SK-N-SH (cell line): ENCODE data around the gene ATXN10. TPM values are rescaled to one million over a fixed set of nuclear protein-coding genes. Genes with fewer than 3 reads are reported as not detected.
A peak's percentile ranks its signal among the peaks of the same experiment; 100 is the strongest.

ENCODE experiments used
- CTCF ChIA-PET: fragments of 300-600, 350-600 bp; formaldehyde crosslinking; extraction: SDS; loops from one replicate; lab custom pipeline; 2021; lab: Yijun Ruan, JAX
- POLR2A ChIA-PET: fragments of 350-600 bp; sonication (Branson Sonifier 250); formaldehyde crosslinking; extraction: SDS; loops from one replicate; lab custom pipeline; 2020; ENCODE audit warnings: antibody characterized with exemption, inconsistent platforms; lab: Yijun Ruan, JAX
- DNase-seq: peaks from one replicate; pipeline ENCODE4 v3.0.0; 2012
- H2AFZ ChIP-seq: fragments of 200-600 bp; sonication (generic); 2 replicates; pipeline ENCODE4 v1.8.1; 2016; ENCODE audit warnings: antibody characterized with exemption, mild to moderate bottlenecking, low read depth
- H3F3A ChIP-seq: fragments of 200-600 bp; sonication (generic); replicated peaks from 2 replicates; pipeline ENCODE3; 2016; ENCODE audit warnings: antibody characterized with exemption, mild to moderate bottlenecking; ENCODE audit not compliant: insufficient read depth
- H3K27ac ChIP-seq, 2 experiments: fragments of 200-500 bp in 1 of 2; fragments of 200-600 bp in 1 of 2; sonication (Bioruptor generic) in 1 of 2; sonication (generic), shearing (Covaris generic) in 1 of 2; 2 replicates each; pipeline versions ENCODE4 v1.5.1 to v1.6.1; 2014 to 2016; ENCODE audit warnings: low read depth in 2 of 2, inconsistent platforms in 1 of 2, low read length in 1 of 2, mild to moderate bottlenecking in 1 of 2, mixed read lengths in 1 of 2
- H3K27me3 ChIP-seq: fragments of 200-600 bp; sonication (generic), shearing (Covaris generic); 2 replicates; pipeline ENCODE4 v1.6.1; 2016; ENCODE audit warnings: mixed run types; ENCODE audit not compliant: insufficient read depth
- H3K36me3 ChIP-seq, 2 experiments: fragments of 200-500 bp in 1 of 2; fragments of 200-600 bp in 1 of 2; sonication (Bioruptor generic) in 1 of 2; sonication (generic) in 1 of 2; replicated peaks in 1 of 2; 2 replicates each; pipeline versions ENCODE3 to v1.5.1; 2014 to 2016; ENCODE audit warnings: low read length in 1 of 2, mild to moderate bottlenecking in 1 of 2; ENCODE audit not compliant: insufficient read depth in 2 of 2, control insufficient read depth in 1 of 2
- H3K4me1 ChIP-seq, 2 experiments: fragments of 200-500 bp in 1 of 2; fragments of 200-600 bp in 1 of 2; sonication (Bioruptor generic) in 1 of 2; sonication (generic), shearing (Covaris generic) in 1 of 2; 2 replicates each; pipeline versions ENCODE4 v1.5.1 to v1.6.1; 2014 to 2016; ENCODE audit warnings: low read depth in 1 of 2, low read length in 1 of 2, mixed run types in 1 of 2; ENCODE audit not compliant: insufficient read depth in 2 of 2, control insufficient read depth in 1 of 2
- H3K4me2 ChIP-seq: fragments of 200-600 bp; sonication (generic), shearing (Covaris generic); 2 replicates; pipeline ENCODE4 v1.6.1; 2017; ENCODE audit warnings: mixed run types
- H3K4me3 ChIP-seq, 2 experiments: fragments of 200-500 bp in 1 of 2; fragments of 200-600 bp in 1 of 2; sonication (Bioruptor generic) in 1 of 2; sonication (generic), shearing (Covaris generic) in 1 of 2; 2 replicates each; pipeline versions ENCODE4 v1.5.1 to v1.8.1; 2014 to 2016; ENCODE audit warnings: low read depth in 2 of 2, inconsistent platforms in 1 of 2, low read length in 1 of 2, mild to moderate bottlenecking in 1 of 2, mixed read lengths in 1 of 2, moderate library complexity in 1 of 2
- H3K79me2 ChIP-seq: fragments of 200-600 bp; sonication (generic); 2 replicates; pipeline ENCODE4 v1.8.1; 2017; ENCODE audit warnings: mild to moderate bottlenecking; ENCODE audit not compliant: insufficient read depth
- H3K9ac ChIP-seq: fragments of 200-600 bp; sonication (generic); 2 replicates; pipeline ENCODE4 v1.6.1; 2017; ENCODE audit warnings: mixed run types
- H3K9me2 ChIP-seq: fragments of 200-600 bp; sonication (generic); 2 replicates; pipeline ENCODE4 v1.6.1; 2017; ENCODE audit warnings: mixed run types
- H3K9me3 ChIP-seq: fragments of 200-600 bp; sonication (generic); 2 replicates; pipeline ENCODE4 v1.6.1; 2017; ENCODE audit warnings: mixed run types, mild to moderate bottlenecking, moderate library complexity
- H4K20me1 ChIP-seq: fragments of 200-600 bp; sonication (generic); 2 replicates; pipeline ENCODE4 v1.6.1; 2017; ENCODE audit warnings: mild to moderate bottlenecking, mixed run types; ENCODE audit not compliant: insufficient read depth
- CHD2 ChIP-seq: fragments of 150-350 bp; IDR thresholded peaks from 2 replicates; pipeline ENCODE4 v1.6.1; 2018; ENCODE audit warnings: low read length; ENCODE audit not compliant: partially characterized antibody
- EP300 ChIP-seq, 2 experiments: IDR thresholded peaks; 2 replicates each; pipeline versions ENCODE4 v1.4.0 to v1.6.1; 2012; ENCODE audit warnings: borderline replicate concordance in 1 of 2, low read depth in 1 of 2, low read length in 1 of 2
- EZH2phosphoT487 ChIP-seq: fragments of 200-600 bp; sonication (generic); IDR thresholded peaks from 2 replicates; pipeline ENCODE4 v1.6.1; 2017; ENCODE audit warnings: low read depth, mixed run types, mild to moderate bottlenecking, antibody characterized with exemption, moderate library complexity, borderline replicate concordance
- FOSL2 ChIP-seq: IDR thresholded peaks from 2 replicates; pipeline ENCODE4 v1.4.0; 2012; ENCODE audit warnings: low read depth, mild to moderate bottlenecking, moderate library complexity, borderline replicate concordance
- FOXJ3 ChIP-seq: sonication (generic); formaldehyde crosslinking; IDR thresholded peaks from 2 replicates; pipeline ENCODE4 v1.5.1; 2020; ENCODE audit warnings: mild to moderate bottlenecking, missing genetic modification reagents
- FOXM1 ChIP-seq: IDR thresholded peaks from 2 replicates; pipeline ENCODE4 v1.4.0; 2012; ENCODE audit warnings: low read depth, mild to moderate bottlenecking
- JUND ChIP-seq: IDR thresholded peaks from 2 replicates; pipeline ENCODE4 v1.4.0; 2012
- MEF2A ChIP-seq: IDR thresholded peaks from 2 replicates; pipeline ENCODE4 v1.4.0; 2012; ENCODE audit warnings: low read depth, borderline replicate concordance
- MXI1 ChIP-seq: IDR thresholded peaks from 2 replicates; pipeline ENCODE4 v1.6.1; 2012; ENCODE audit warnings: mild to moderate bottlenecking, low read depth, low read length, improper control_type of control experiment
- NFIC ChIP-seq: IDR thresholded peaks from 2 replicates; pipeline ENCODE4 v1.4.0; 2012; ENCODE audit warnings: borderline replicate concordance
- POLR2AphosphoS5 ChIP-seq: IDR thresholded peaks from 2 replicates; pipeline ENCODE4 v1.6.1; 2012; ENCODE audit warnings: low read depth, low read length
- RAD21 ChIP-seq: IDR thresholded peaks from 2 replicates; pipeline ENCODE4 v1.6.1; 2012; ENCODE audit warnings: mild to moderate bottlenecking, low read length
- RCOR1 ChIP-seq: fragments of 150-350 bp; IDR thresholded peaks from 2 replicates; pipeline ENCODE4 v1.6.1; 2017; ENCODE audit warnings: antibody characterized with exemption, low read length
- RXRA ChIP-seq: IDR thresholded peaks from 2 replicates; pipeline ENCODE4 v1.4.0; 2012; ENCODE audit warnings: low read depth, mild to moderate bottlenecking, borderline replicate concordance
- SIN3A ChIP-seq: IDR thresholded peaks from 2 replicates; pipeline ENCODE4 v1.6.1; 2012; ENCODE audit warnings: low read depth, mild to moderate bottlenecking, low read length, moderate library complexity, borderline replicate concordance
- SMC3 ChIP-seq: IDR thresholded peaks from 2 replicates; pipeline ENCODE4 v1.6.1; 2012; ENCODE audit warnings: low read depth, low read length, improper control_type of control experiment
- TCF12 ChIP-seq: IDR thresholded peaks from 2 replicates; pipeline ENCODE4 v1.4.0; 2012
- TEAD4 ChIP-seq: IDR thresholded peaks from 2 replicates; pipeline ENCODE4 v1.4.0; 2012; ENCODE audit warnings: mild to moderate bottlenecking, borderline replicate concordance; ENCODE audit not compliant: insufficient read depth
- YY1 ChIP-seq: IDR thresholded peaks from 2 replicates; pipeline ENCODE4 v1.4.0; 2012; ENCODE audit warnings: low read depth, mild to moderate bottlenecking
- WGBS: methylation state at CpG from one replicate; pipeline ENCODE4 v1.1.6; 2017; ENCODE audit warnings: low lambda C conversion rate; 5-methylcytosine and 5-hydroxymethylcytosine counted together
- polyA plus RNA-seq, 3 experiments: library from polyadenylated mRNA; depleted of rRNA; stranded (reverse); fragments of >200 nt; gene quantifications; 2 replicates each; pipeline ENCODE4 v1.2.3, GENCODE V29; 2012
- TF ChIP-seq, protein P1 (sequence below): fragments of 150-350 bp; IDR thresholded peaks from 2 replicates; pipeline ENCODE4 v1.6.1; 2017; ENCODE audit warnings: antibody characterized with exemption, low read length, low read depth, borderline replicate concordance
- TF ChIP-seq, protein P2 (sequence below): IDR thresholded peaks from 2 replicates; pipeline ENCODE4; 2012
- TF ChIP-seq, protein P3 (sequence below): IDR thresholded peaks from 2 replicates; pipeline ENCODE4 v1.6.1; 2012; ENCODE audit warnings: mild to moderate bottlenecking, low read depth, low read length, moderate library complexity

ATXN10 gene
- polyA plus RNA-seq, 1 of the 3 experiments (the other 2 are of a cell fraction): 202 TPM

- Histone ChIP-seq H3K27ac (no peak overlapping the region), H3K4me1 (no peaks in the 10 kb centered on the region; a peak in 1 of 4 replicates), H2AFZ (no peak overlapping the region), H4K20me1 (peaks cover 36% of the 10 kb centered on the region), H3K9me2 (no peaks in the 10 kb centered on the region), H3K4me2 (no peak overlapping the region), H3K79me2 (peaks cover 65% of the 10 kb centered on the region), H3K9me3 (no peaks in the 10 kb centered on the region), H3K27me3 (no peaks in the 10 kb centered on the region), H3K9ac (no peak overlapping the region), H3K4me3 (no peak overlapping the region), H3F3A (peaks cover 15% of the 10 kb centered on the region), H3K36me3 (peaks cover 22 to 35% of the 10 kb centered on the region in 2 experiments)
- CTCF ChIA-PET: no interaction called here
- TF ChIP-seq CHD2 (no peak), RAD21 (no peak), EZH2phosphoT487 (no peak), TEAD4 (no peak), JUND (no peak), FOXM1 (no peak), NFIC (no peak), SMC3 (no peak), MEF2A (no peak), POLR2AphosphoS5 (no peak), TCF12 (no peak), EP300 (IDR thresholded peaks at IDR 0.05; ENCODE audit: borderline replicate concordance in 1 of 2, low read depth in 1 of 2, low read length in 1 of 2) (no peak), RXRA (no peak), YY1 (no peak), MXI1 (no peak)
- TF ChIP-seq, protein P1, sequence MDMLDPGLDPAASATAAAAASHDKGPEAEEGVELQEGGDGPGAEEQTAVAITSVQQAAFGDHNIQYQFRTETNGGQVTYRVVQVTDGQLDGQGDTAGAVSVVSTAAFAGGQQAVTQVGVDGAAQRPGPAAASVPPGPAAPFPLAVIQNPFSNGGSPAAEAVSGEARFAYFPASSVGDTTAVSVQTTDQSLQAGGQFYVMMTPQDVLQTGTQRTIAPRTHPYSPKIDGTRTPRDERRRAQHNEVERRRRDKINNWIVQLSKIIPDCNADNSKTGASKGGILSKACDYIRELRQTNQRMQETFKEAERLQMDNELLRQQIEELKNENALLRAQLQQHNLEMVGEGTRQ: no peak
- TF ChIP-seq, protein P2, sequence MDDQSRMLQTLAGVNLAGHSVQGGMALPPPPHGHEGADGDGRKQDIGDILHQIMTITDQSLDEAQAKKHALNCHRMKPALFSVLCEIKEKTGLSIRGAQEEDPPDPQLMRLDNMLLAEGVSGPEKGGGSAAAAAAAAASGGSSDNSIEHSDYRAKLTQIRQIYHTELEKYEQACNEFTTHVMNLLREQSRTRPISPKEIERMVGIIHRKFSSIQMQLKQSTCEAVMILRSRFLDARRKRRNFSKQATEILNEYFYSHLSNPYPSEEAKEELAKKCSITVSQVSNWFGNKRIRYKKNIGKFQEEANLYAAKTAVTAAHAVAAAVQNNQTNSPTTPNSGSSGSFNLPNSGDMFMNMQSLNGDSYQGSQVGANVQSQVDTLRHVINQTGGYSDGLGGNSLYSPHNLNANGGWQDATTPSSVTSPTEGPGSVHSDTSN: no peak
- no peak for DNase-seq
- POLR2A ChIA-PET: no interaction called here
- 92% methylated on average over 2 of the region's 2 CpGs for WGBS
Observed at GRCh38 chr22:45726081-45726480, 54.4 kb downstream of the ATXN10 start.

GRCh38 chr22:45731041-45731797 lies 59.6 kb downstream of the ATXN10 start:
- H3K27me3 ChIP-seq: no peaks in the 10 kb centered on the region
- no peaks in the 10 kb centered on the region for H3K9me2 ChIP-seq
- H3K4me3 ChIP-seq: peak overlapping the region in 1 of 2 experiments; percentile 11; a peak in 1 of 4 replicates
- no peak for DNase-seq
- TF ChIP-seq SIN3A (no peak), FOSL2 (peak; percentile 17; the same call in 1 of the 2 replicates), CHD2 (no peak), FOXJ3 (CRISPR knock-in tag) (no peak), TCF12 (no peak), RCOR1 (no peak), YY1 (no peak)
- TF ChIP-seq, protein P3, sequence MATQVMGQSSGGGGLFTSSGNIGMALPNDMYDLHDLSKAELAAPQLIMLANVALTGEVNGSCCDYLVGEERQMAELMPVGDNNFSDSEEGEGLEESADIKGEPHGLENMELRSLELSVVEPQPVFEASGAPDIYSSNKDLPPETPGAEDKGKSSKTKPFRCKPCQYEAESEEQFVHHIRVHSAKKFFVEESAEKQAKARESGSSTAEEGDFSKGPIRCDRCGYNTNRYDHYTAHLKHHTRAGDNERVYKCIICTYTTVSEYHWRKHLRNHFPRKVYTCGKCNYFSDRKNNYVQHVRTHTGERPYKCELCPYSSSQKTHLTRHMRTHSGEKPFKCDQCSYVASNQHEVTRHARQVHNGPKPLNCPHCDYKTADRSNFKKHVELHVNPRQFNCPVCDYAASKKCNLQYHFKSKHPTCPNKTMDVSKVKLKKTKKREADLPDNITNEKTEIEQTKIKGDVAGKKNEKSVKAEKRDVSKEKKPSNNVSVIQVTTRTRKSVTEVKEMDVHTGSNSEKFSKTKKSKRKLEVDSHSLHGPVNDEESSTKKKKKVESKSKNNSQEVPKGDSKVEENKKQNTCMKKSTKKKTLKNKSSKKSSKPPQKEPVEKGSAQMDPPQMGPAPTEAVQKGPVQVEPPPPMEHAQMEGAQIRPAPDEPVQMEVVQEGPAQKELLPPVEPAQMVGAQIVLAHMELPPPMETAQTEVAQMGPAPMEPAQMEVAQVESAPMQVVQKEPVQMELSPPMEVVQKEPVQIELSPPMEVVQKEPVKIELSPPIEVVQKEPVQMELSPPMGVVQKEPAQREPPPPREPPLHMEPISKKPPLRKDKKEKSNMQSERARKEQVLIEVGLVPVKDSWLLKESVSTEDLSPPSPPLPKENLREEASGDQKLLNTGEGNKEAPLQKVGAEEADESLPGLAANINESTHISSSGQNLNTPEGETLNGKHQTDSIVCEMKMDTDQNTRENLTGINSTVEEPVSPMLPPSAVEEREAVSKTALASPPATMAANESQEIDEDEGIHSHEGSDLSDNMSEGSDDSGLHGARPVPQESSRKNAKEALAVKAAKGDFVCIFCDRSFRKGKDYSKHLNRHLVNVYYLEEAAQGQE: 0 out of 2 replicates have a peak, but pooled peaks have one; percentile 29
- H3K36me3 ChIP-seq: peaks cover 24 to 29% of the 10 kb centered on the region in 2 experiments
- H3F3A ChIP-seq: peaks cover 28% of the 10 kb centered on the region
- peaks cover 0 to 7% of the 10 kb centered on the region in 2 experiments; a peak in 1 of 4 replicates for H3K4me1 ChIP-seq
- peaks cover 56% of the 10 kb centered on the region for H3K79me2 ChIP-seq
- H3K9ac ChIP-seq: peak overlapping the region; percentile 4; the same call in 1 of the 2 replicates
- H3K9me3 ChIP-seq: no peaks in the 10 kb centered on the region
- CTCF ChIA-PET: interaction anchor here (0.8 to 2.0 kb wide), 3 partner anchors 10 to 76 kb away, joined by 3 to 4 read pairs (median 3); no protein-coding TSS in a partner anchor
- H4K20me1 ChIP-seq: peaks cover 17% of the 10 kb centered on the region
- H2AFZ ChIP-seq: no peak overlapping the region
- POLR2A ChIA-PET: no interaction called here
- peak overlapping the region; percentile 2 to 51; a peak in 3 of 4 replicates for H3K27ac ChIP-seq
- WGBS: 56% methylated on average over 8 of the region's 8 CpGs
- peak overlapping the region; percentile 10 for H3K4me2 ChIP-seq
